Jurkat, Clone E6-1 (cell line): ENCODE measurements around the gene CCDC141. TPM values are rescaled to one million over a fixed set of nuclear protein-coding genes. Genes with fewer than 3 reads are reported as not detected.
"Not testable (repeated sequence)": the region's sequence is repeated elsewhere in the genome, so short reads cannot be mapped to it uniquely, and the experiment has no call there.

Source experiments
- DNase-seq: peaks from one replicate; pipeline ENCODE4 v3.0.0-alpha.2; 2011; ENCODE audit warnings: low read depth, low spot score
- H3K4me3 ChIP-seq: 2 replicates; pipeline ENCODE4 v1.5.1; 2011; ENCODE audit warnings: mild to moderate bottlenecking, low read length, control low read depth, moderate library complexity
- polyA plus RNA-seq: library from polyadenylated mRNA; unstranded; fragments of >200 nt; gene quantifications from one replicate; pipeline ENCODE4 v1.2.1, GENCODE V29; 2012; ENCODE audit warnings: missing spikeins; ENCODE audit not compliant: insufficient read length, insufficient read depth

Gene CCDC141
- not detected for polyA plus RNA-seq

DNA sequence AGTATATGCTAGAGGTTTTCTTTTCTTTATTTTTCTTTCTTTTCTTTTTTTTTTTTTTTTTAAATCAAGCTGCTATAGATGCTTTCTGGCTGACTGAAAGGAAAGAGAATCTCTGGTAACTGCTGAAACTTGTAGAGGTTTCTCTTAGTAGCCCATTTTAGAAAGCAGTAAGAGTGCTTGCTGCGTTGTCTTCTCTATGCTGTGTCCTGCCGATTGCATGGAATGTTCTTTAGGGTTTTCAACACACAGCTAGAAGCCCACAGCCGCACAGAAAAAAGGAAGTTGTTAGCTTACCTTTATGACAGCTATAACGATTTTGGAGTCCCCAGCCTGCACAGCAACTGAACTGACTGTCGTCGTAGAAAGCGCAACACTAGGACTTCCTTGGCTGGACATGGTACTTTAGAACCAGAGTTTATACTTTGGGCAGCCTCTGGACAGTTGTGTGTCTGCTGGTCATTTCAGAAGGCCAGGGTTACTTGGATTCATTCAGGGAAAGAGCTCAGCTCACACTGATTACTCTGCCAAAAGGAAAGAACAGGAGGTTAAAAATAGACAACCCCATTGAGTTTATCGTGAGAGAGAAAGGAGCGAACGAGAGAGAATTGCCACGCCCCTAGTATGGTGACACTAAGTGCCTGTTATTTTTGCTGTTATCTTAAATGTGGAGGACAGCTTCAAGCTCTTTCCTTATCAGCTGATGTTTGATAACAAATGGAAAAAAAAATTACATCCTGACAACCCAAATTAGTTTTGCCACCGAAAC lies at the start of gene CCDC141:
CCDC141 (minus strand) TSS at position 592 of the 766 bp plus-strand sequence; CDS start at position 396, 196 bp downstream.
- H3K4me3 ChIP-seq: no peak within 1 kb of the TSS
- no peak for DNase-seq

GRCh38 chr2:179098080-179098689 lies 48.2 kb upstream of the CCDC141 start:
- no peak for DNase-seq
- no peak overlapping the region for H3K4me3 ChIP-seq

- no peak overlapping the region for H3K4me3 ChIP-seq
- no peak for DNase-seq
Measured at GRCh38 chr2:179097131-179097530, 47.2 kb upstream of the CCDC141 start.

DNA sequence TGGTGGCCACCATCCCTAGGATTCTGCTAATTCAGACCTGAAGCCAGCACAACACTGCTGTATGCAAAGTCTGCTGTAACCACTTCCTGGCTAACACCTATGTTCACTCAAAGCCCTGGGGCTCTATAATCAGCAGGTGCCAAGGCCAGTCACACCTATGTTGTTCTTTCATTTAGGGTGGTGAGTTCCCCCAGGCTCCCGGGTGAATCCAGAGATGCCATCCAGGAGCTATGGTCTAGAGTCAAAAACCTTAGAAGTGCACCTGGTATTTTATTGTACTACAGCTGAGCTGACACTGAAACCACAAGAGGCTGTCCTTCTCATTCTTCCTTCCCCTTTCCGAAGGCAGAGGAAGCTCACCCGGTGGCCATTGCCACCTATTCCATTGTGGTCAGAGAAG lies 46.2 kb upstream of the CCDC141 start:
- peak; percentile 54 for DNase-seq
- no peak overlapping the region for H3K4me3 ChIP-seq

- DNase-seq: peak; percentile 49
- H3K4me3 ChIP-seq: not testable (repeated sequence)
Measured at GRCh38 chr2:179092912-179093311, 43.0 kb upstream of the CCDC141 start.

DNA sequence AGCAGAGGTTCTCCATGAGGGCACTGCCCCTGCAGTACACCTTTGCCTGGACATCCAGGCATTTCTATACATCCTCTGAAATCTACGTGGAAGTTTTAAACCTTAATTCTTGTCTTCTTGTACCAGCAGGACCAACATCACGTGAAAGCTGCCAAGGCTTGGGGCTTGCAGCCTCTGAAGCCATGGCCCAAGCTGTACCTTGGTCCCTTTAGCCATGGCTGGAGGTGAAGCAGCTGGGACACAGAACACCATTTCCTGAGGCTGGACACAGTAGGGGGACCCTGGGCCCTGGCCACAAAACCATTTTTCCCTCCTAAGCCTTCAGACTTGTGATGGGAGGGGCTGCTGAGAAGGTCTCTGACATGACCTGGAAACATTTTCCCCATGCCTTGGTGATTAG lies 32.8 kb upstream of the CCDC141 start:
- no peak for DNase-seq
- H3K4me3 ChIP-seq: no peak overlapping the region

DNA sequence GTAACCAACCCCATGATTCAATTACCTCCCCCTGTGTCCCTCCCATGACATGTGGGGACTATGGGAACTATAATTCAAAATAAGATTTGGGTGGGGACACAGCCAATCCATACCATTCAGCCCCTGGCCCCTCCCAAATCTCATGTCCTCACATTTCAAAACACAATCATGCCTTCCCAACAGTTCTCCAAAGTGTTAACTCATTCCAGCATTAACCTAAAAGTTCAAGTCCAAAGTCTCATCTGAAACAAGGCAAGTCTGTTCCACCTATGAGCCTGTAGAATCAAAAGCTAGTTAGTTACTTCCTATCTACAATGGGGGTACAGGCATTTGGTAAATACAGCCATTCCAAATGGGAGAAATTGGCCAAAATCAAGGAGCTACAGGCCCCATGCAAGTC lies 32.0 kb upstream of the CCDC141 start:
- no peak overlapping the region for H3K4me3 ChIP-seq

GRCh38 chr2:179072527-179072926 lies 22.6 kb upstream of the CCDC141 start:
- no peak overlapping the region for H3K4me3 ChIP-seq
- peak; percentile 22 for DNase-seq

More for the DNA sequence above, 32.0 kb upstream of the CCDC141 start:
- no peak for DNase-seq

DNA sequence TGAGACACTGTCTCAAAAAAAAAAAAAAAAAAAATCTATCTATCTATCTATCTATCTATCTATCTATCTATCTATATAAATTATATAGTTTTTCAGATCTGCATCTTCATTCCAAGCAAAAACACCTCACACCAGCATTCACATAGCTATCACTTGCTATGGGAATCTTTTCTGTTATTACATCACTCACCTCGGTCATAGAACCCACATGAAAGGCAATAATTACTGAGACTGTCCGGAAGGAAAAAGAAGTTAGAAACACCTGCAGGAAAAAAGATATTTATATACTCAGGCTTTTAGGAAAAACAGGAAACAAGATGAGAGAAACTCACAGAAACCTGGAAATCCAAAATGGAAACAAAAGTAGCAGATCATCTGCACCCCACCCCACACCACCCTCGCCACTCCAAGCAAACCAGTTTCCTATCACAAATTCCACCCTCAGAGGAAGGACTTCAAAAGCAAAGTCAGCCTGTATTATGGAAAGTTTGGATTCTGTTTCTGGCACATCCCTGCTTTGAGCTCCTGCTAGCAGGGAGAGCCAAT lies 21.9 kb upstream of the CCDC141 start:
- no peak overlapping the region for H3K4me3 ChIP-seq
- DNase-seq: no peak

GRCh38 chr2:179070895-179071294 lies 21.0 kb upstream of the CCDC141 start:
- no peak overlapping the region for H3K4me3 ChIP-seq
- no peak for DNase-seq

DNA sequence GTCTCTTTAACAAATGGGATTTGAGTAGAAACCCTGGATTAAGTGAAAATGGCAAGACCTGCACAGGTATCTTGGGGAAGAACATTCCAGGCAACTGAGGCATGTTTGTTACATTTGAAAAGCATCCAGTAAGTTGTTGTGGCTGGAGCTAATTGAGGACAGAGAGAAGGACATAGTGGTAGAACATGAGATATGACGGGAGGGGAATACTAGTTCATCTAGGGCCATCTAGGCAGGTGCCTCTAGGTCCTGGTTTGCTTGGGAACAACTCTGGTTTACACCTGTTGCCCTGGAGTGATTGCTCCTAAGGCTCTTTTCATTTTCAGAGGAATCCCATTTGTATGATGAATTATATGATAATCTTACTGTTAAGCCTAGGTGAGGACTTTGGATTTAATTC lies 19.7 kb upstream of the CCDC141 start:
- no peak overlapping the region for H3K4me3 ChIP-seq
- no peak for DNase-seq

- DNase-seq: no peak
- H3K4me3 ChIP-seq: no peak overlapping the region
Measured at GRCh38 chr2:179068991-179069643, 19.2 kb upstream of the CCDC141 start.

- H3K4me3 ChIP-seq: no peak overlapping the region
- no peak for DNase-seq
Measured at GRCh38 chr2:179059026-179059700, 9.2 kb upstream of the CCDC141 start.

- H3K4me3 ChIP-seq: no peak overlapping the region
- no peak for DNase-seq
Measured at GRCh38 chr2:179057737-179058136, 7.8 kb upstream of the CCDC141 start.

GRCh38 chr2:179053568-179053967 lies 3.6 kb upstream of the CCDC141 start:
- H3K4me3 ChIP-seq, DNase-seq: not testable (repeated sequence)

- no peak for DNase-seq
- no peak overlapping the region for H3K4me3 ChIP-seq
Measured at GRCh38 chr2:179051250-179051649, 1.3 kb upstream of the CCDC141 start.

DNA sequence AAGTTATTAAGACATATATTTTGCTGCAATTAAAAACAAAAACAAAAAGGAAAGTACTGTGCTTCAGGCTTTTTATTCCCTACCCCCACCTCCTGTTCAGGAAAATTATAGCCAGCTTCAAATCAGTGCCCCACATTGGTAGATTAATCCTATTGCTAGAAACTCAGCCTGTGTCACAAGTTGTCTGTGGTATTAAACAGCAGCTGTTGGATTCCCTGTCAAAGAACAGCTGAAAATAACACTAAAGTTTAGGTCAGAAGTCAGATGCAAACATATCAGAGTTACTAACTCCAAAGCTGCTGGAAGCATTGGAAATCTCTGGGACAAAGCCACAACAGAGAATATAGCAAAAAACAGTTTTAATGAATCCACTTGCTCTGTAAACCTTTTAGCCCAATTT lies 818 bp upstream of the CCDC141 start:
- H3K4me3 ChIP-seq: no peak overlapping the region
- DNase-seq: no peak

DNA sequence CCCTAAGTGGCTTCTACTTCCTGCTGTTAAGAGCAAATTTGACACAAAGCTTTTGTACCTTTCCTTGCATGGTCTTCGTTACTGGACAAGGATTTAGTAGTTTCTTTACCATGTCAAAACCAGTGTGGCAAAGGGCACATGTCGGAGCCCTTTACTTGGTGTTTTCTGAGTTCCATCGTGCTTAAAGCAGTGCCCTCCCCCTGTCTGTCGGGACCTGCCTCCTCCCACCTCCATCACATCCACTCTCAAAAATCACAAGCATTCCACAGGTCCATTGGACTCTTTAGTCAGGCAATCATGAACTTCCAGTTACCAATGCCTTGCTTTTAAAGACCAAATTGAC lies 763 bp downstream of the CCDC141 start:
- no peak for DNase-seq
- no peak overlapping the region for H3K4me3 ChIP-seq

DNA sequence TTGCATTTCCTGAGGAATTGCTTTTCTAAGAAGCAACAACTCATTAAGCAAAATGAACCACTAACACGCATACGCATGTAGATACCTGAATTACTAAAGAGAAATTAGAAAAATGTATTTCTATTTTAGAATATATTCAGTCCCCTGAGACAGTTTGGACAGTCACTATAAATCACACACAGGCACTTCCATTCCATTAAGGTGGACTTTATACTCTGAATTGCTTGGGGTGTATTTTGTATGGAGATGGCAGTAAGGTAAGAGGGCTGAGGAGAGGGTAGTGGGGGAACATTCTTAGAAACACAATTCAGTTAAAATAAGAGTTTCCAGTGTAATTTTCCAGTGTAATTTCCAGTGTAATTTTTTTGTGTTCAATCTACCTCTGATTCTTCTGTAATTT lies 1.8 kb downstream of the CCDC141 start:
- H3K4me3 ChIP-seq: no peak overlapping the region
- no peak for DNase-seq

- DNase-seq: peak; percentile 28
- H3K4me3 ChIP-seq: not testable (repeated sequence)
Measured at GRCh38 chr2:179045602-179046001, 4.3 kb downstream of the CCDC141 start.
